B cell (primary cell): Measurements from ENCODE around the gene MCTS1. TPM values are rescaled to one million over a fixed set of nuclear protein-coding genes. Genes with fewer than 3 reads are reported as not detected.

Experiments used
- ATAC-seq: fragments of 200-7000 bp; cut with Tn5 transposase; one replicate; pipeline ENCODE4 v1.10.0; 2021; ENCODE audit warnings: low read depth, mild to moderate bottlenecking, moderate number of reproducible peaks, moderate library complexity
- CTCF ChIA-PET: fragments of 350-600 bp; sonication (Branson Sonifier 250); formaldehyde crosslinking; loops from one replicate; lab custom pipeline; 2021; ENCODE audit warnings: antibody characterized with exemption, inconsistent platforms; lab: Charles Lee
- POLR2A ChIA-PET: fragments of 350-600 bp; sonication (Branson Sonifier 250); formaldehyde crosslinking; loops from one replicate; lab custom pipeline; 2021; ENCODE audit warnings: antibody characterized with exemption; lab: Charles Lee
- DNase-seq: peaks from one replicate; pipeline ENCODE4 v3.0.0; 2013
- H2AFZ ChIP-seq: 2 replicates; pipeline ENCODE4 v1.6.1; 2012; ENCODE audit warnings: mild to moderate bottlenecking, low read depth, low read length; ENCODE audit not compliant: insufficient read depth, poor library complexity, severe bottlenecking
- H3K27ac ChIP-seq, 2 donors: 1 replicate in 1 of 2; 2 replicates in 1 of 2; pipeline ENCODE4 v1.5.1; 2012 to 2013; ENCODE audit warnings: low read length in 2 of 2, mild to moderate bottlenecking in 2 of 2, moderate library complexity in 1 of 2
- H3K27me3 ChIP-seq, 4 experiments: fragments of 200-600 bp in 1 of 4; sonication (generic) in 1 of 4; replicated peaks in 1 of 4; 1 replicate in 2 of 4; 2 replicates in 2 of 4; pipeline versions ENCODE4 v1.6.1 to v1.7.0; 2013 to 2016; ENCODE audit warnings: low read length in 3 of 4, mild to moderate bottlenecking in 2 of 4, mixed read lengths in 1 of 4, moderate library complexity in 1 of 4; ENCODE audit not compliant: insufficient read depth in 4 of 4, control insufficient read depth in 3 of 4; ENCODE audit errors: control extremely low read depth in 1 of 4
- H3K36me3 ChIP-seq, 2 experiments: replicated peaks in 1 of 2; 1 replicate in 1 of 2; 2 replicates in 1 of 2; pipeline versions ENCODE4 v1.6.1 to v1.7.1; 2013; ENCODE audit warnings: low read length in 1 of 2; ENCODE audit not compliant: insufficient read depth in 2 of 2, control insufficient read depth in 1 of 2; ENCODE audit errors: control extremely low read depth in 1 of 2, extremely low read depth in 1 of 2
- H3K4me1 ChIP-seq, 2 donors: fragments of 200-600 bp in 1 of 2; sonication (generic) in 1 of 2; 1 replicate in 1 of 2; 2 replicates in 1 of 2; pipeline versions ENCODE4 v1.5.1 to v1.6.1; 2013 to 2017; ENCODE audit warnings: low read length in 2 of 2; ENCODE audit not compliant: control insufficient read depth in 2 of 2, insufficient read depth in 2 of 2
- H3K4me2 ChIP-seq: replicated peaks from 2 replicates; pipeline ENCODE3; 2012; ENCODE audit warnings: mild to moderate bottlenecking, low read depth, low read length; ENCODE audit not compliant: poor library complexity, severe bottlenecking
- H3K4me3 ChIP-seq, 5 experiments: fragments of 200-600 bp in 1 of 5; sonication (generic) in 1 of 5; 1 replicate in 3 of 5; 2 replicates in 2 of 5; pipeline versions ENCODE4 v1.5.1 to v1.7.0; 2011 to 2016; ENCODE audit warnings: low read length in 4 of 5, mild to moderate bottlenecking in 4 of 5, low read depth in 2 of 5, control low read depth in 1 of 5, moderate library complexity in 1 of 5; ENCODE audit not compliant: insufficient read depth in 1 of 5; ENCODE audit errors: control extremely low read depth in 1 of 5, extremely low read depth in 1 of 5
- H3K79me2 ChIP-seq: fragments of 200-600 bp; sonication (generic); one replicate; pipeline ENCODE4 v1.6.0; 2016; ENCODE audit warnings: low read length; ENCODE audit not compliant: control insufficient read depth, insufficient read depth
- H3K9ac ChIP-seq: fragments of 200-600 bp; sonication (generic); 2 replicates; pipeline ENCODE4 v1.6.1; 2017; ENCODE audit warnings: mild to moderate bottlenecking, low read length, moderate library complexity
- H3K9me3 ChIP-seq, 3 donors: one replicate each; pipeline versions ENCODE4 v1.6.1 to v1.7.1; 2013; ENCODE audit warnings: low read length in 2 of 3; ENCODE audit not compliant: control insufficient read depth in 2 of 3, insufficient read depth in 1 of 3; ENCODE audit errors: control extremely low read depth in 1 of 3
- H4K20me1 ChIP-seq: 2 replicates; pipeline ENCODE4 v1.6.0; 2012; ENCODE audit warnings: mild to moderate bottlenecking, low read length; ENCODE audit not compliant: insufficient read depth, control insufficient read depth, poor library complexity, severe bottlenecking
- H3K27ac Mint-ChIP-seq: one replicate; pipeline ENCODE4 v1.8.0; 2021; ENCODE audit warnings: mixed read lengths
- H3K27me3 Mint-ChIP-seq: one replicate; pipeline ENCODE4 v1.8.0; 2021; ENCODE audit warnings: mixed read lengths
- H3K4me1 Mint-ChIP-seq: one replicate; pipeline ENCODE4 v1.8.0; 2021; ENCODE audit warnings: mixed read lengths
- H3K4me3 Mint-ChIP-seq: one replicate; pipeline ENCODE4 v1.8.0; 2021; ENCODE audit warnings: mixed read lengths
- H3K9me3 Mint-ChIP-seq: one replicate; pipeline ENCODE4 v1.8.0; 2022; ENCODE audit warnings: mixed read lengths; ENCODE audit not compliant: insufficient read depth
- EZH2 ChIP-seq: IDR thresholded peaks from 2 replicates; pipeline ENCODE4 v1.6.1; 2012; ENCODE audit warnings: borderline replicate concordance, low read depth, mild to moderate bottlenecking, moderate library complexity, low read length; ENCODE audit not compliant: insufficient read depth, poor library complexity, severe bottlenecking
- WGBS: methylation state at CpG from one replicate; pipeline ENCODE4 v1.1.5; 2013; ENCODE audit warnings: missing lambda C conversion rate; ENCODE audit not compliant: insufficient coverage; 5-methylcytosine and 5-hydroxymethylcytosine counted together
- intact Hi-C: fragments of 100-400 bp; cut with micrococcal nuclease; formaldehyde crosslinking; loops from one replicate; pipeline ENCODE4 v1.10.0; 2022
- polyA plus RNA-seq: library from polyadenylated mRNA; depleted of rRNA; stranded (reverse); fragments of >200 nt; gene quantifications from 2 replicates; pipeline ENCODE4 v1.2.3, GENCODE V29; 2012
- total RNA-seq, 2 donors: library from RNA; stranded (reverse); fragments of 120-200 nt in 1 of 2; gene quantifications; 1 replicate in 1 of 2; 2 replicates in 1 of 2; pipeline versions ENCODE4 v1.2.3 to v1.2.4, GENCODE V29; 2013 to 2022
- TF ChIP-seq, protein P1 (sequence below): fragments of 200-600 bp; IDR thresholded peaks from one replicate; pipeline ENCODE4 v1.8.0; 2022; ENCODE audit warnings: antibody characterized with exemption, mild to moderate bottlenecking

The MCTS1 gene
- total and polyA plus RNA-seq, 2 donors (not counting 1 experiment from before 2014, with no cell fraction given), result 20.6 to 25.5 TPM

DNA sequence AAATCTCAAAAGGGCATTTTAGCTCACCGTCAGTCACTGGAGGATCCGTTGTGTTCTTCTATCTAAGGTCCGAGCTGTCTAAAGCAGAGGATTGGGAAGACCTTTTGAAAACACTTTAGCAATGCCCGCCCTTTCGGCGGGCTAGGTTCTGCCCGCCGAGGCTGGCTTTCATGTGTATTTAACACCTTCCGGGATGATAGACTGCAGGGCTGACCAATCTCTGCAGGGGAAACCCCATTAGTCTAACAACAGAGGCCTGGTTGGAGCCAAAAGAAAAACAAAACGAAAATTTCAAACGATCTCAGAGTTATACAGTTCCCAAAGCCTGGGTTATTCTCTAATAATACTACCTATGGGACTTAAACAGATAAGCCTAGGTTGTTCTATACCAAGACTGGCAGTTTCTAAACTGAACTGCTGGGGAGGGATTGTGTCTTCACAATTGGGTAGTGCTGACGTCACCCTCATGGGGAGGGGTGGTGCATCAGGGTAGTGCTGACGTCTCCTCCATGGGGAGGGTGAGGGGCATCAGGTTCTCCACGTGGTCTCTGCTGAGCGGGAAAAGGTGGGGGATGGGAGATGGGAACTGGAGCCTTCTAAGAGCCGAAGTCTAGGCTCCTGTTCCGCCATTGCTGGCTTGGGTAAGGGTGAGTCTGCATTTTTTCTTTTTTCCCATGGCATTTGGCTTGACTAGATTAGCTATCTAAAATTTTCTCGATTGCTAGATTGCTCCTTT, 28.4 kb upstream of the MCTS1 start:
- Mint-ChIP-seq H3K4me1 (peaks cover 5% of the 10 kb centered on the region), H3K4me3 (no peak overlapping the region), H3K27ac (no peak overlapping the region), H3K27me3 (no peaks in the 10 kb centered on the region), H3K9me3 (no peaks in the 10 kb centered on the region)
- no peak overlapping the region for H2AFZ ChIP-seq
- H3K27me3 ChIP-seq, result no peaks in the 10 kb centered on the region
- H3K36me3 ChIP-seq, result no peaks in the 10 kb centered on the region
- no peaks in the 10 kb centered on the region for H3K9me3 ChIP-seq
- no peaks in the 10 kb centered on the region for H4K20me1 ChIP-seq
- TF ChIP-seq, protein P1, sequence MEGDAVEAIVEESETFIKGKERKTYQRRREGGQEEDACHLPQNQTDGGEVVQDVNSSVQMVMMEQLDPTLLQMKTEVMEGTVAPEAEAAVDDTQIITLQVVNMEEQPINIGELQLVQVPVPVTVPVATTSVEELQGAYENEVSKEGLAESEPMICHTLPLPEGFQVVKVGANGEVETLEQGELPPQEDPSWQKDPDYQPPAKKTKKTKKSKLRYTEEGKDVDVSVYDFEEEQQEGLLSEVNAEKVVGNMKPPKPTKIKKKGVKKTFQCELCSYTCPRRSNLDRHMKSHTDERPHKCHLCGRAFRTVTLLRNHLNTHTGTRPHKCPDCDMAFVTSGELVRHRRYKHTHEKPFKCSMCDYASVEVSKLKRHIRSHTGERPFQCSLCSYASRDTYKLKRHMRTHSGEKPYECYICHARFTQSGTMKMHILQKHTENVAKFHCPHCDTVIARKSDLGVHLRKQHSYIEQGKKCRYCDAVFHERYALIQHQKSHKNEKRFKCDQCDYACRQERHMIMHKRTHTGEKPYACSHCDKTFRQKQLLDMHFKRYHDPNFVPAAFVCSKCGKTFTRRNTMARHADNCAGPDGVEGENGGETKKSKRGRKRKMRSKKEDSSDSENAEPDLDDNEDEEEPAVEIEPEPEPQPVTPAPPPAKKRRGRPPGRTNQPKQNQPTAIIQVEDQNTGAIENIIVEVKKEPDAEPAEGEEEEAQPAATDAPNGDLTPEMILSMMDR, result no peak
- TF ChIP-seq EZH2, result no peak
- 96% methylated on average over 9 of the region's 18 CpGs for WGBS
- H3K79me2 ChIP-seq, result no peaks in the 10 kb centered on the region
- H3K4me2 ChIP-seq, result no peak overlapping the region
- ChIA-PET POLR2A (no interaction called here), CTCF (interaction anchor here (0.6 kb wide), 1 partner anchor 535 kb away, joined by 3 read pairs; no protein-coding TSS in a partner anchor)
- H3K9ac ChIP-seq, result no peak overlapping the region
- ATAC-seq (no peak), DNase-seq (no peak)
- no peak overlapping the region for H3K27ac ChIP-seq
- H3K4me1 ChIP-seq, result no peaks in the 10 kb centered on the region
- intact Hi-C loops, result no loop called here
- no peak overlapping the region for H3K4me3 ChIP-seq

DNA sequence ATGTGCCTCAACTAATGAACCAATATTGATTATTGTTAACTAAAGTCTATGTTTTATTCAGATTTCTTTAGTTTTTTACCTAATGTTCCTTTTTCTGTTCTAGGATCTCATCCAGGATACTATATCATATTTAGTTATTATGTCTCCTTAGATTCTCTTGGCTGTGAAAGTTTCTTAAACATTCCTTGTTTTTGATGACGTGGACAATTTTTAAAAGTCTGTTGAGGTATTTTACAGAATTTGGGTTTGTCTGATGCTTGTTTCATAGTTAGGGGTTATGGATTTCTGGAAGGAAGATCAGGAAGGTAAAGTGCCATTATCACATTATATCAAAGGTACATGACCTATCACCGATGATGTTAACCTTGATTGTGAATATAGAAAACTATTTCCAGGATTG, 18.2 kb upstream of the MCTS1 start:
- Mint-ChIP-seq H3K27ac (no peak overlapping the region), H3K27me3 (no peaks in the 10 kb centered on the region), H3K9me3 (no peaks in the 10 kb centered on the region), H3K4me3 (no peak overlapping the region), H3K4me1 (no peaks in the 10 kb centered on the region)
- no peaks in the 10 kb centered on the region for H3K4me1 ChIP-seq
- WGBS, result no CpG with 5 or more reads among the region's 2 CpGs
- TF ChIP-seq EZH2, result no peak
- TF ChIP-seq, protein P1, result no peak
- no peak overlapping the region for H3K4me3 ChIP-seq
- ChIA-PET POLR2A (interaction anchor here (0.6 kb wide), 1 partner anchor 25 kb away, joined by 10 read pairs; no protein-coding TSS in a partner anchor), CTCF (no interaction called here)
- no peaks in the 10 kb centered on the region for H3K36me3 ChIP-seq
- no peaks in the 10 kb centered on the region for H3K79me2 ChIP-seq
- no peak overlapping the region for H3K4me2 ChIP-seq
- ATAC-seq, result no peak
- H4K20me1 ChIP-seq, result no peaks in the 10 kb centered on the region
- intact Hi-C loops, result no loop called here
- H3K27me3 ChIP-seq, result no peaks in the 10 kb centered on the region
- H3K9ac ChIP-seq, result no peak overlapping the region
- DNase-seq, result no peak
- no peak overlapping the region for H3K27ac ChIP-seq
- no peak overlapping the region for H2AFZ ChIP-seq
- no peaks in the 10 kb centered on the region for H3K9me3 ChIP-seq
